IMR-90 (cell line): ENCODE data around the gene MEGF8. TPM values are rescaled to one million over a fixed set of nuclear protein-coding genes. Genes with fewer than 3 reads are reported as not detected.

Source experiments
- ATAC-seq: fragments of 200-7000 bp; cut with Tn5 transposase; 2 replicates; pipeline ENCODE4 v1.9.1; 2020; ENCODE audit warnings: low read depth, mild to moderate bottlenecking, moderate library complexity
- BruUV-seq: library from RNA; stranded (reverse); fragments of 400-500 nt; replicated peaks from 2 replicates; lab custom pipeline; 2021; lab: Mats Ljungman, UMichigan
- CTCF ChIA-PET: fragments of 300-600 bp; formaldehyde crosslinking; extraction: SDS; loops from one replicate; lab custom pipeline; 2021; ENCODE audit warnings: antibody characterized with exemption; lab: Yijun Ruan, JAX
- POLR2A ChIA-PET: fragments of 300-600 bp; sonication (Branson Sonifier 250); formaldehyde crosslinking; loops from one replicate; lab custom pipeline; 2022; ENCODE audit warnings: antibody characterized with exemption; ENCODE audit not compliant: unreplicated experiment; lab: Charles Lee
- DNase-seq: peaks from one replicate; pipeline ENCODE4 v3.0.0; 2013
- H2AFZ ChIP-seq: replicated peaks from 2 replicates; pipeline ENCODE3; 2013; ENCODE audit warnings: low read length, mild to moderate bottlenecking; ENCODE audit not compliant: poor library complexity
- H2AK5ac ChIP-seq: 2 replicates; pipeline ENCODE4 v1.6.1; 2013; ENCODE audit warnings: low read depth, low read length, inconsistent platforms
- H2AK9ac ChIP-seq: replicated peaks from 2 replicates; pipeline ENCODE3; 2013; ENCODE audit warnings: mild to moderate bottlenecking, low read depth, low read length, moderate library complexity; ENCODE audit not compliant: poor library complexity
- H2BK120ac ChIP-seq: 2 replicates; pipeline ENCODE4 v1.6.1; 2013; ENCODE audit warnings: low read depth, low read length, inconsistent platforms
- H2BK15ac ChIP-seq: 3 replicates; pipeline ENCODE4 v1.6.1; 2013; ENCODE audit warnings: low read depth, low read length, inconsistent platforms
- H2BK20ac ChIP-seq: 2 replicates; pipeline ENCODE4 v1.6.1; 2013; ENCODE audit warnings: low read depth, mild to moderate bottlenecking, inconsistent platforms, low read length, moderate library complexity
- H2BK5ac ChIP-seq: 2 replicates; pipeline ENCODE4 v1.6.1; 2013; ENCODE audit warnings: mild to moderate bottlenecking, low read depth, low read length, inconsistent platforms; ENCODE audit not compliant: poor library complexity, severe bottlenecking
- H3K14ac ChIP-seq: replicated peaks from 2 replicates; pipeline ENCODE4 v1.6.1; 2013; ENCODE audit warnings: low read depth, low read length, inconsistent platforms
- H3K18ac ChIP-seq: 2 replicates; pipeline ENCODE4 v1.6.1; 2013; ENCODE audit warnings: low read depth, low read length, control low read depth
- H3K23ac ChIP-seq: 2 replicates; pipeline ENCODE4 v1.6.1; 2013; ENCODE audit warnings: low read depth, low read length, inconsistent platforms
- H3K27ac ChIP-seq: 2 replicates; pipeline ENCODE4 v1.5.1; 2013; ENCODE audit warnings: mild to moderate bottlenecking, control low read depth, low read length; ENCODE audit not compliant: insufficient read depth
- H3K27me3 ChIP-seq: 2 replicates; pipeline ENCODE4 v1.6.1; 2013; ENCODE audit warnings: low read length; ENCODE audit not compliant: control insufficient read depth, insufficient read depth
- H3K36me3 ChIP-seq: 2 replicates; pipeline ENCODE4 v1.6.1; 2013; ENCODE audit warnings: low read length, mixed read lengths; ENCODE audit not compliant: control insufficient read depth, insufficient read depth
- H3K4ac ChIP-seq: 2 replicates; pipeline ENCODE4 v1.6.1; 2013; ENCODE audit warnings: low read depth, low read length, inconsistent platforms
- H3K4me1 ChIP-seq: 2 replicates; pipeline ENCODE4 v1.6.1; 2013; ENCODE audit warnings: low read length, mixed read lengths; ENCODE audit not compliant: control insufficient read depth, insufficient read depth
- H3K4me2 ChIP-seq: 2 replicates; pipeline ENCODE4 v1.6.1; 2013; ENCODE audit warnings: low read depth, mild to moderate bottlenecking, control low read depth, low read length, moderate library complexity
- H3K4me3 ChIP-seq: 2 replicates; pipeline ENCODE4 v1.5.1; 2013; ENCODE audit warnings: low read depth, mild to moderate bottlenecking, control low read depth, low read length, moderate library complexity; ENCODE audit not compliant: insufficient read depth
- H3K56ac ChIP-seq: 2 replicates; pipeline ENCODE4 v1.6.1; 2013; ENCODE audit warnings: low read length, inconsistent platforms; ENCODE audit not compliant: insufficient read depth; ENCODE audit errors: extremely low read depth
- H3K79me1 ChIP-seq, 2 experiments: 2 replicates each; pipeline ENCODE4 v1.6.1; 2013; ENCODE audit warnings: low read length in 2 of 2, inconsistent platforms in 1 of 2, low read depth in 1 of 2
- H3K9ac ChIP-seq: 2 replicates; pipeline ENCODE4 v1.6.1; 2013; ENCODE audit warnings: low read depth, low read length, control low read depth
- H3K9me1 ChIP-seq: 2 replicates; pipeline ENCODE4 v1.6.1; 2013; ENCODE audit warnings: low read length, inconsistent platforms; ENCODE audit not compliant: insufficient read depth
- H3K9me3 ChIP-seq: 2 replicates; pipeline ENCODE4 v1.6.1; 2013; ENCODE audit warnings: low read length; ENCODE audit not compliant: control insufficient read depth, insufficient read depth
- H4K20me1 ChIP-seq: 2 replicates; pipeline ENCODE4 v1.6.1; 2013; ENCODE audit warnings: low read length, inconsistent platforms; ENCODE audit not compliant: insufficient read depth
- H4K5ac ChIP-seq: 2 replicates; pipeline ENCODE4 v1.6.1; 2013; ENCODE audit warnings: mild to moderate bottlenecking, low read depth, low read length, control low read depth
- H4K8ac ChIP-seq, 2 experiments: 2 replicates each; pipeline ENCODE4 v1.6.1; 2013; ENCODE audit warnings: low read depth in 2 of 2, low read length in 2 of 2, control low read depth in 1 of 2, inconsistent platforms in 1 of 2
- H4K91ac ChIP-seq: 2 replicates; pipeline ENCODE4 v1.6.1; 2013; ENCODE audit warnings: low read depth, low read length, inconsistent platforms; ENCODE audit not compliant: insufficient read depth
- BHLHE40 ChIP-seq: fragments of 150-350 bp; IDR thresholded peaks from 2 replicates; pipeline ENCODE4 v1.6.1; 2016; ENCODE audit warnings: mild to moderate bottlenecking, low read depth, low read length
- CEBPB ChIP-seq: IDR thresholded peaks from 2 replicates; pipeline ENCODE4 v1.6.1; 2012; ENCODE audit warnings: low read depth, low read length, improper control_type of control experiment
- CHD1 ChIP-seq: IDR thresholded peaks from 2 replicates; pipeline ENCODE4 v1.6.1; 2012; ENCODE audit warnings: low read depth, low read length, improper control_type of control experiment
- CTCF ChIP-seq: conservative IDR thresholded peaks from 2 replicates; pipeline ENCODE4 v1.5.1; 2012; ENCODE audit warnings: mild to moderate bottlenecking, low read depth, low read length, improper control_type of control experiment
- ELK1 ChIP-seq: fragments of 150-350 bp; IDR thresholded peaks from 2 replicates; pipeline ENCODE4 v1.6.1; 2016; ENCODE audit warnings: low read depth, mild to moderate bottlenecking, low read length, moderate library complexity, borderline replicate concordance
- FOS ChIP-seq: fragments of 150-350 bp; IDR thresholded peaks from 2 replicates; pipeline ENCODE4 v1.6.1; 2016; ENCODE audit warnings: low read depth, low read length
- MAFK ChIP-seq: IDR thresholded peaks from 2 replicates; pipeline ENCODE4 v1.6.1; 2012; ENCODE audit warnings: low read depth, low read length, improper control_type of control experiment
- MAZ ChIP-seq: IDR thresholded peaks from 2 replicates; pipeline ENCODE4 v1.6.1; 2012; ENCODE audit warnings: low read depth, mild to moderate bottlenecking, low read length, improper control_type of control experiment, moderate library complexity, borderline replicate concordance
- MXI1 ChIP-seq: IDR thresholded peaks from 2 replicates; pipeline ENCODE4 v1.6.1; 2012; ENCODE audit warnings: low read depth, mild to moderate bottlenecking, low read length, moderate library complexity, borderline replicate concordance
- NFE2L2 ChIP-seq: fragments of 150-350 bp; IDR thresholded peaks from 2 replicates; pipeline ENCODE4 v1.6.1; 2016; ENCODE audit warnings: low read depth, mild to moderate bottlenecking, low read length
- POLR2A ChIP-seq: IDR thresholded peaks from 2 replicates; pipeline ENCODE4 v1.6.1; 2012; ENCODE audit warnings: mild to moderate bottlenecking, low read depth, low read length
- RAD21 ChIP-seq: IDR thresholded peaks from 2 replicates; pipeline ENCODE4 v1.6.1; 2012; ENCODE audit warnings: low read length, improper control_type of control experiment
- RCOR1 ChIP-seq: IDR thresholded peaks from 2 replicates; pipeline ENCODE4 v1.6.1; 2012; ENCODE audit warnings: mild to moderate bottlenecking, low read length, improper control_type of control experiment; ENCODE audit not compliant: insufficient replicate concordance
- RFX5 ChIP-seq: IDR thresholded peaks from 2 replicates; pipeline ENCODE4 v1.8.0; 2012; ENCODE audit warnings: low read depth, mild to moderate bottlenecking, low read length, moderate library complexity
- SMC3 ChIP-seq: fragments of 150-350 bp; IDR thresholded peaks from 2 replicates; pipeline ENCODE4 v1.6.1; 2016; ENCODE audit warnings: low read depth, mild to moderate bottlenecking, antibody characterized with exemption, low read length, moderate library complexity
- USF2 ChIP-seq: fragments of 150-350 bp; IDR thresholded peaks from 2 replicates; pipeline ENCODE4 v1.6.1; 2017; ENCODE audit warnings: mild to moderate bottlenecking, antibody characterized with exemption, low read length, low read depth
- whole genome bisulfite sequencing, 2 experiments: methylation state at CpG; one replicate each; pipeline versions ENCODE4 v1.1.5 to v1.1.7; 2013; ENCODE audit warnings: missing lambda C conversion rate in 2 of 2; ENCODE audit not compliant: insufficient read length in 1 of 2; ENCODE audit errors: extremely low coverage in 2 of 2; 5-methylcytosine and 5-hydroxymethylcytosine counted together
- dilution Hi-C: fragments of 300-500 bp; cut with HindIII; formaldehyde crosslinking; loops from one replicate; pipeline ENCODE4 v1.14.3; 2018; ENCODE audit warnings: low sequenced_read_pairs; ENCODE audit not compliant: unreplicated experiment
- in situ Hi-C: fragments of 300-500 bp; cut with MboI; formaldehyde crosslinking; loops from 3 replicates; pipeline ENCODE4 v1.14.3; 2019; ENCODE audit warnings: low sequenced_read_pairs, inconsistent platforms, mixed read lengths
- intact Hi-C: fragments of 100-400 bp; cut with micrococcal nuclease; formaldehyde crosslinking; loops from 2 replicates; pipeline ENCODE4 v1.10.0; 2022
- polyA plus RNA-seq, 3 experiments: library from polyadenylated mRNA; depleted of rRNA; stranded (reverse); fragments of >200 nt; gene quantifications; 2 replicates each; pipeline ENCODE4 v1.2.3, GENCODE V29; 2012; ENCODE audit warnings: low replicate concordance in 1 of 3
- total RNA-seq: library from RNA; depleted of rRNA; stranded (reverse); fragments of >200 nt; gene quantifications from 2 replicates; pipeline ENCODE4 v1.2.3, GENCODE V29; 2012

MEGF8 gene
- total and polyA plus RNA-seq, 2 of the 4 experiments (the other 2 are of a cell fraction) = 2.3 to 12.5 TPM

- in situ Hi-C loops = no loop called here
- Histone ChIP-seq H3K4me3 (no peak overlapping the region), H3K9me1 (0 out of 2 replicates have a peak, but pooled peaks cover 4% of the 10 kb centered on the region), H3K4me2 (no peak overlapping the region), H2AK9ac (no peak overlapping the region), H3K14ac (no peak overlapping the region), H4K8ac (no peak overlapping the region), H3K18ac (no peak overlapping the region), H3K4ac (no peak overlapping the region), H2AK5ac (no peak overlapping the region), H3K27ac (no peak overlapping the region), H3K27me3 (no peaks in the 10 kb centered on the region), H3K23ac (no peak overlapping the region), H2BK120ac (no peak overlapping the region), H3K4me1 (no peaks in the 10 kb centered on the region; the same call in 1 of the 2 replicates), H3K36me3 (peaks cover 23% of the 10 kb centered on the region), H3K9me3 (no peaks in the 10 kb centered on the region), H2BK15ac (no peak overlapping the region), H4K20me1 (no peaks in the 10 kb centered on the region), H3K56ac (no peak overlapping the region), H2BK5ac (no peak overlapping the region), H3K79me1 (no peaks in the 10 kb centered on the region), H2BK20ac (no peak overlapping the region), H4K5ac (no peak overlapping the region), H4K91ac (no peak overlapping the region), H3K9ac (no peak overlapping the region), H2AFZ (no peak overlapping the region)
- ATAC-seq = no peak
- dilution Hi-C loops = no loop called here
- ChIA-PET POLR2A (no interaction called here), CTCF (no interaction called here)
- intact Hi-C loops = no loop called here
- BruUV-seq = no TSS peak
- 92% methylated on average over 10 of the region's 14 CpGs; no CpG with 5 or more reads in 1 of the 2 experiments for WGBS, 2 experiments
- DNase-seq = no peak
- TF ChIP-seq MAFK = no peak
- no peak for TF ChIP-seq CTCF
- no peak for TF ChIP-seq MAZ
- no peak for TF ChIP-seq CHD1
- TF ChIP-seq USF2 = no peak
- TF ChIP-seq ELK1 = no peak
- no peak for TF ChIP-seq POLR2A
- TF ChIP-seq SMC3 = no peak
- TF ChIP-seq RFX5 = no peak
- no peak for TF ChIP-seq RAD21
- no peak for TF ChIP-seq NFE2L2
- no peak for TF ChIP-seq BHLHE40
- TF ChIP-seq CEBPB = no peak
- no peak for TF ChIP-seq FOS
- no peak for TF ChIP-seq MXI1
- TF ChIP-seq RCOR1 = no peak
Observed at GRCh38 chr19:42349378-42350107, 24.1 kb downstream of the MEGF8 start.
